GM19395 (cell line): ENCODE measurements around the gene FRMD8.

Experiments used
- ATAC-seq: cut with Tn5 transposase; IDR thresholded peaks from one replicate; pipeline ENCODE4 v1.9.1; 2021; ENCODE audit warnings: mild to moderate bottlenecking, moderate library complexity; ENCODE audit not compliant: unreplicated experiment

Gene FRMD8

GRCh38 chr11:65390996-65391395 lies 4.6 kb downstream of the FRMD8 start:
- ATAC-seq = no peak

DNA sequence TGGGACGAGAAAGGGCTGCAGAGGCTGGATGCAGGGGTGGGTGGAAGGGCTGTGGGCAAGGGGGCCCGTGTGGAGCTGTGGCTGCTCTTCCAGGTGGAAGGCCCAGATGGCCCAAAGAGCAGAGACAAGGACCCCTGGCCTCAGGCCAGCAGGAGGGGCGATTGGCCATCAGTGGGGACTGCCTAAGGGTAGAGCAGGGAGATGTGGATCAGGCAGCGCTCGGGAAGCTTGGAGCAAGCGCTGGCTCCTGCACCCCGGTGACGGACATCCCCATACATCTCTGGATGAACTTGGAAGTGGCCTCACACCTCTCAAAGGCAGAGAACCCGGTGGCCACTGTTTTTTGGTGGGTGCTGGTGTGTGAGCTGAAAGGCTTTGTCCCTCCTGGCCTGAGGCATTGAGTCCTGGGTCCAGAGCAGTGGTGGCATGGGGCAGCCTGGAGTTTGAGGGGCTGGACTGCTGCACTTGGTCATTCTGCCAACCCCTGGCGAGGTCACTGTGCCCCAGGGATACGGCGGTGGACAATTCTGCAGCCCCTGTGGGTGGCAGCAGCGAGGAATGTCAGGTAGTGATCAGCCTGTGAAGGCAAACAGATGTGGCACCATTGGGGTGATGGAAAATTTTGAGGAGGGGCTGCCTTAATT lies 5.9 kb downstream of the FRMD8 start:
- no peak for ATAC-seq

- no peak for ATAC-seq
Observed at GRCh38 chr11:65392899-65393298, 6.5 kb downstream of the FRMD8 start.

DNA sequence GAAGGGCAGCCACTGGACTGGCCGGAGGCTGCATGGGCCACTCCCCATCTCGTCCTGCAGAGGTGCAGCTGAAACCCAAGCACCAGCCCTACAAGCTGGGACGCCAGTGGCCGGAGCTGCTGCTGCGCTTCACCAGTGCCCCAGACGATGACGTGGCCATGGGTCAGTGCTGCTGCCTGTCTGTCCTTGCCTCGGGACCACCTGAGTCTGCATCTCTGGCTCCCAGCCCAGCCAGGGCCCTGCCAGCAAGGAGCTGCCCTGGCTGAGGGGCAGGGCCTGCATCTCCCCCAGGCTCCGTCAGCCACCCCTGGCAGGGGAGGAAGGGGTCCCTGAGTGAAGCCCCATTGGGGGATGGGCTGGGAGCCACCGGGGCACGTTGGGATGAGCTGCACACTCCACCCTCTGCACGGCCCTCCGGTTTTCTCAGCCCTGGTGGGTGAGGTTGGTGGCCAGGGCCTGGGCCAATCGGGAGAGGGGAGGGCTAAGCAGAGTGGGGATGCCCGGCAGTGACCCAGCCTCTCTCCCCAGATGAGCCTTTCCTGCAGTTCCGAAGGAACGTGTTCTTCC lies 7.2 kb downstream of the FRMD8 start:
- no peak for ATAC-seq

- no peak for ATAC-seq
Observed at GRCh38 chr11:65394125-65394536, 7.7 kb downstream of the FRMD8 start.

DNA sequence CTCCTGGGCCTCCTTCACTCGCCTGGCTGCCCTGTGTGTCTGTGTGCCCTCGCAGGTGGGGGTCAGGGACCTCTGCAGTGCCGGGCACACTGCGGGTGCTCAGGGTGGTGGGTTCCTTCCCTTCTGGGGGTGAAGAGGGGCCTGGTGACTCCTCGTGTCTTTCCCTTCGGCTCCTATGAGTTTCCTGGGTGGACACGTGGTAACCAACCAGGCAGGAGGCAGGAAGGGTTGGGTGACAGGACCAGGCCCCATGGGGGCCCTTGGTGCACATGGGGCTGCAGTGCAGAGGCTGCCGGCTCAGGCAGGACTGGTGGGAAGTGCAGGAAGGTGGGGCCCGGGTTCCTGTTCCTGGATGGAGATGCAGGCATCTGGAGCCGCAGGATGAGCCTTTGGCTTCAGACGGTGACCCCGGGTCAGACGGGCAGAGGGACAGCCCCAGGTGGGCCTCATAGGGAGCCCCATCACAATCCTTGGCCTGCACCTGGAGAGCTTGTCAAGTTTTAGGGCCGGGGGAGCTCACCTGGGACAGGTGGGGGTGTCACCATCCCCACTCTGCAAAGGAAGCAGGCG lies 9.6 kb downstream of the FRMD8 start:
- ATAC-seq = no peak

DNA sequence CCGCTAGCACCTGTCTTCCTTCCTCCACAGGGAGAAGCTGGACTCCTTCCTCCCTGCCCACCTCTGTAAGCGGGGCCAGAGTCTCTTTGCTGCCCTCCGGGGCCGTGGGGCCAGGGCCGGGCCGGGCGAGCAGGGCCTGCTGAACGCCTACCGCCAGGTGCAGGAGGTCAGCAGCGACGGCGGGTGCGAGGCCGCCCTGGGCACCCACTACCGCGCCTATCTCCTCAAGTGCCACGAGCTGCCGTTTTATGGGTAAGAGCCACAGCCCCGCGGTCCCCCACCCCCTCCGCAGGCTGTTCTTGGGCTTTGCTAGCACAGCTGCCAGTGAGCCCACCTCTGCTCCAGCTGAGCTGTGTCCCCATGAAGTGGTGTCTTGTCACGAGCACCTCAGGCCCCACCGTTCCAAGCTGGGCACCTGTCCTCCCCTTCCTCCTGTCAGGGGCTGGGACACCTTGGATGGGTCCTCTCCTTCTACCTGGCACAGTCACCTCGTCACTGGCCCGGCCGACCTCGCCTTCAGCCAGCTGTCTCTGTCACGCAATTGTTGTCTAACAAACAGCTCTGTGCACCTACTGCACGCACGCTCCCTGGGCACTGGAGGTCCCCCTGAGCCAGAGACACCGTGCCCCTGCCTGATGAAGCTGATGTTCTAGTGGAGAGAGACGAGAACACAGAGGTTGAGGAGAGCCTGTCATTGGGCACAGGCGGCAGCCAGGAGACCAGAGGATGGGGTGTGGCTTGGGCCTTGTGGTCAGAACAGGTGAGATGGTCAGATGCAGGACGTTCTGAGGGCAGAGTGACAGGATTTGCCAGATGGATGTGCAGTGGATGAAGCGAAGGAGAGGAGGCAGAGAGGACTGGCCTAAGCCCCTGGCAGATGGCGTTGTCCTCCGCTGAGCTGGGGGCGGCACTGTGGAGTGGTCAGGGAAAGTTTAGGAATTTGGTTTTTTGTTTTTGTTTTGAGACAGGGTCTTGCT lies 10.6 kb downstream of the FRMD8 start:
- ATAC-seq = no peak

DNA sequence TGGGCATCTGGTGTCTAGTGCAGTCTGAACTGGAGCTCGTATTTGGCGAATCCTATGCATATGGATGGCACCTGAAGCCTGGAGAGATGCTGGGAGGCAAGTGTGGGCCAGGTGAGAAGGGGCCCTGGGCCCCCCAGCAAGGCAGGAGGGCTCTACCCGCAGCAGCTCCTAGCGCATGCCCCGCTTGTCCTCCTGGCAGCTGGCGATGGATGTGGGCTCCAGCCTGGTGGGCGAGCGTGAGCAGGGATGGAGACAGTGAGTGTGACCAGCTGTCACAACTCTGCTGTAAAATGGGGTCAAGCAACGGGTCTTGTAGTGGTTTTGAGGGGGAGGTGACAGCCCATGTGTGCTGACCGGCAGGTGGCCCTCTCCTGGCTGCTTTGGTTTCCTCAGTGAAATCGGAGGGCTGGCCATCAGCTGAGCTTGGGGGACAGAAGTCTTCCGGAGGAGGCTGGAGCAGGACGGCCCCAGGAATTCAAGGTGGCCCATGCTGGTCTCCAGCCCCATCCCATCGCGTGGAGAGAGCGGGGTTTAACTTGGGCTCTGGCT lies 12.0 kb downstream of the FRMD8 start:
- ATAC-seq = no peak

GRCh38 chr11:65399249-65399648 lies 12.8 kb downstream of the FRMD8 start:
- ATAC-seq = no peak

DNA sequence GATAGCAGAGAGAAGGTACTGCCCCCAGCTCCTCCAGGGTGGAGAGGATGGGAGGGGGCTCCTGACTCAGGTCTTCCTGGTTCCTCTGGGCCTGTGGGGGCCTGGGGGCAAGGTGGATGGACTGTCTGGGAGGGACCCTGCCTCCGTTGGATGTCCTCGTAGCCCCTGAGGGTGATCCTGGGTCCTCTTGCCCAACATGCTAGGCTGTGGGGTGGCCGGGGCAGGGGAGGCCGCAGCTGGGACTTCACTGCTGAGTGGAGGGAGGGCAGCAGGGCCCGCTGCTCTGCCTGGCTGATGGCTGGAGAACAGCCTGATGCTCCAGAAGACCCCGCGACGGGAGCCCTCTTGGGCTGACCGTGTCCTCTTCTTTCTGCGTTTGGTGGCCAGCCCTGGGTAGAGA lies 13.4 kb downstream of the FRMD8 start:
- no peak for ATAC-seq

GRCh38 chr11:65400307-65401072 lies 14.1 kb downstream of the FRMD8 start:
- no peak for ATAC-seq

GRCh38 chr11:65401073-65401802 lies 14.8 kb downstream of the FRMD8 start:
- ATAC-seq = no peak

GRCh38 chr11:65401803-65402248 lies 15.4 kb downstream of the FRMD8 start:
- ATAC-seq = no peak

DNA sequence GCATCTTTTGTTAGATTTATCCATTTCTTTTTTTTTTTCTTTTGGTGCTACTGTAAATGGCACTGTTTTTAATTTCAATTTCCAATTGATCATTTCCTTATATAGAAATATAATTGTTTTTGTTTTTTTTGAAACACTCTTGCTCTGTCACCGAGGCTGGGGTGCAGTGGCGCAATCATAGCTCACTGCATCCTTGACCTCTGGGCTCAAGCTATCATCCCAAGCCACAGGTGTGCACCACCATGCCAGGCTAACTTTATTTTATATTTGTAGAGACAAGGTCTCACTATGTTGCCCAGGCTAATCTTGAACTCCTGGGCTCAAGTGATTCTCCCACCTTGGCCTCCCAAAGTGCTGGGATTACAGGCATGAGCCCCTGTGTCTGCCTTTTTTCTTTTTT lies 16.4 kb downstream of the FRMD8 start:
- no peak for ATAC-seq

GRCh38 chr11:65403607-65404121 lies 17.2 kb downstream of the FRMD8 start:
- no peak for ATAC-seq

DNA sequence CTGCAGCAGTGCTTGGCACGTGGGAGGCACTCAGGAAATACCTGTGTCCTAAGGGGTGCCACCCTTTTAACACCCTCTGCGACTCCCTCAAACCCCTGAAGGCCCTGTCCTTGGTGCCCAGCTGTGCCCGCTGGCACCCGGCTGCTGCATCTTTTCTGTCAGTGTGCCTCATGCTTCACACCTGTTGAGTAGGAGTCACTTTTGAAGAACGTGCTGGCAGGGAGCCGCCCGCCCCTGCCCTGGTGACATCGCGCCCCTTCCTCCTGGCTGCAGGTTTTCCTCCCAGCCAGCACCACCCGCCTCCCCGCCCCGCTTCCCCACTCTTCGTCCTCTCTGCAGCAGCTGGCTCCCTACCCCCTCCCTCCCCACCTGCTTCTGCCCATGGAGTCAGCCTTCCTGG lies 17.8 kb downstream of the FRMD8 start:
- ATAC-seq = no peak

DNA sequence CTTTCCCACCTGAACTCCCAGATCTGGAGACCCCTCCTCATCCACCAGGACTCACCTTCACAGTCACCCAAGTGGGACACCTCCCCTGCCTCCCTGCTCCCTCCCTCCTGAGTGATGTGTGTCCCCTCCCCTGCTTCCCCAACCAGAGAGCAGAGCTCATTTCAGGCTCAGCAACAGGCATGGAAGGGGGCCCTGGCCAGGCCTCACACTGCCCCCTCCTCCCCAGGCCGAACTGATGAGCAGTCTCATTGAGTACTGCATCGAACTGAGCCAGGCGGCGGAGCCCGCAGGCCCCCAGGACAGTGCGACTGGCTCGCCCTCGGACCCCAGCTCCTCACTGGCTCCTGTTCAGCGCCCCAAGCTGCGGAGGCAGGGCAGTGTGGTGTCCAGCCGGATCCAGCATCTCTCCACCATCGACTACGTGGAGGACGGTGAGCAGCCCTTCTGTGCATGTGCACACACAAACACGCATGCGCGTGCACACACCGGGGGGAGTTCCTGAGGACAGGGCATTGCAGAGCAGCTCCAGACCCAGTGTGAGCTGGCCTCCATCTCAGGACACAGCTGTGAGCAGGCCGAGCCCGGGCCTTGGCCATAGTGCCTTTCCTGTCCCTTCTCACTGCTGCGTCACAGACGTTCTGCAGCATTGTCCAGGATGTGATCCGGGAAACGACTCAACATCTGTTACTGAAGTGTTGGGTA lies 18.4 kb downstream of the FRMD8 start:
- no peak for ATAC-seq

GRCh38 chr11:65410936-65411680 lies 24.7 kb downstream of the FRMD8 start:
- no peak for ATAC-seq
